ENCODE measurements around the gene TMEM178A.

The TMEM178A gene

DNA sequence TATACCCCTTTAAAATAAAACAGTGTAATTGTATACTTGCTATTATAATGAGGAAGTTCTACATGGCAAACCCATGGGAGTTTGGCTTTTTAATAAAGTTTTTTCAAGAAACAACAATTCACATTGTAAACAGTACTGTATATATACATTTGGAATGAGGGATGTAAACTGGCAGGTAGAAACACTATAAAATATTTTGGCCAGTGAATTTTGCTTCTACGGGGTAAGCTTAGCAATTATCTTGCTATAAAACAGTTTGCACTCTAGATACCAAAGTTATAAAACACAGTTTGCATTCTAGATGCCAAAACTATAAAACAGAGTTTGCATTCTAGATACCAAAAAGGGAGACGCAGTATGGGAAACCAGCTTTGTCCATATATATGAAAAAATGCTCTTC is 96.7 kb downstream of the TMEM178A start:
- no peak for DNase-seq

All from activated CD4-positive, CD25-positive, alpha-beta regulatory T cell (primary cell).